Keratinocyte (primary cell): Measurements from ENCODE around the gene TMED5. TPM values are rescaled to one million over a fixed set of nuclear protein-coding genes. Genes with fewer than 3 reads are reported as not detected.
"Not testable (repeated sequence)": the region's sequence is repeated elsewhere in the genome, so short reads cannot be mapped to it uniquely, and the experiment has no call there.

Experiments
- DNase-seq: peaks from one replicate; pipeline ENCODE4 v3.0.0-alpha.2; 2011; ENCODE audit warnings: low read depth, missing footprints, low spot score
- FAIRE-seq: peaks from 2 replicates; lab custom pipeline; 2011; peaks lifted over from hg19 to GRCh38; lab: Jason Lieb, UNC
- H2AFZ ChIP-seq: 2 replicates; pipeline ENCODE4 v1.6.0; 2012; ENCODE audit warnings: low read length, control low read depth, inconsistent platforms; ENCODE audit not compliant: control insufficient read depth
- H3K27ac ChIP-seq: 2 replicates; pipeline ENCODE4 v1.5.1; 2011; ENCODE audit warnings: low read length; ENCODE audit not compliant: control insufficient read depth, insufficient read depth
- H3K27me3 ChIP-seq: 3 replicates; pipeline ENCODE4 v1.6.0; 2011; ENCODE audit warnings: low read length; ENCODE audit not compliant: control insufficient read depth, insufficient read depth; ENCODE audit errors: extremely low read depth
- H3K36me3 ChIP-seq, 2 experiments: 2 replicates in 1 of 2; 3 replicates in 1 of 2; pipeline ENCODE4 v1.5.1; 2011; ENCODE audit warnings: low read length in 2 of 2, mild to moderate bottlenecking in 1 of 2; ENCODE audit not compliant: control insufficient read depth in 2 of 2, insufficient read depth in 2 of 2; ENCODE audit errors: extremely low read depth in 1 of 2
- H3K4me1 ChIP-seq: 3 replicates; pipeline ENCODE4 v1.5.1; 2011; ENCODE audit warnings: low read length; ENCODE audit not compliant: control insufficient read depth, insufficient read depth; ENCODE audit errors: extremely low read depth
- H3K4me2 ChIP-seq: 3 replicates; pipeline ENCODE4 v1.6.0; 2011; ENCODE audit warnings: low read depth, low read length; ENCODE audit not compliant: control insufficient read depth, insufficient read depth; ENCODE audit errors: extremely low read depth
- H3K4me3 ChIP-seq, 3 experiments: fragments of 200-600 bp in 1 of 3; sonication (generic) in 1 of 3; 2 replicates in 2 of 3; 3 replicates in 1 of 3; pipeline ENCODE4 v1.5.1; 2011 to 2016; ENCODE audit warnings: low read length in 3 of 3, mild to moderate bottlenecking in 3 of 3, control low read depth in 2 of 3, inconsistent platforms in 1 of 3, low read depth in 1 of 3, mixed read lengths in 1 of 3, mixed run types in 1 of 3, moderate library complexity in 1 of 3; ENCODE audit not compliant: control insufficient read depth in 2 of 3, insufficient read depth in 2 of 3; ENCODE audit errors: extremely low read depth in 1 of 3
- H3K79me2 ChIP-seq: 2 replicates; pipeline ENCODE4 v1.6.0; 2012; ENCODE audit warnings: low read length; ENCODE audit not compliant: control insufficient read depth, insufficient read depth
- H3K9ac ChIP-seq: 3 replicates; pipeline ENCODE4 v1.6.0; 2011; ENCODE audit warnings: low read length; ENCODE audit not compliant: control insufficient read depth, insufficient read depth; ENCODE audit errors: extremely low read depth
- H3K9me1 ChIP-seq: 3 replicates; pipeline ENCODE4 v1.6.0; 2011; ENCODE audit warnings: low read length; ENCODE audit not compliant: control insufficient read depth, insufficient read depth; ENCODE audit errors: extremely low read depth
- H3K9me3 ChIP-seq: 2 replicates; pipeline ENCODE4 v1.5.1; 2012; ENCODE audit warnings: low read depth, low read length; ENCODE audit not compliant: control insufficient read depth
- H4K20me1 ChIP-seq: 3 replicates; pipeline ENCODE4 v1.6.0; 2011; ENCODE audit warnings: low read length; ENCODE audit not compliant: control insufficient read depth, insufficient read depth; ENCODE audit errors: extremely low read depth
- CTCF ChIP-seq, 3 experiments: IDR thresholded peaks in 1 of 3; conservative IDR thresholded peaks in 1 of 3; optimal IDR thresholded peaks in 1 of 3; 2 replicates in 2 of 3; 3 replicates in 1 of 3; pipeline versions ENCODE3 to v1.5.1; 2011; ENCODE audit warnings: low read length in 3 of 3, mild to moderate bottlenecking in 3 of 3, moderate library complexity in 2 of 3, control low read depth in 1 of 3, inconsistent platforms in 1 of 3; ENCODE audit not compliant: insufficient read depth in 2 of 3; ENCODE audit errors: extremely low read depth in 1 of 3
- EZH2 ChIP-seq: IDR thresholded peaks from one replicate; pipeline ENCODE4 v1.6.1; 2012; ENCODE audit warnings: inconsistent platforms, mild to moderate bottlenecking, low read length, moderate library complexity
- dilution Hi-C: fragments of 300-500 bp; cut with MboI; formaldehyde crosslinking; loops from one replicate; pipeline ENCODE4 v1.7.0; 2020; ENCODE audit warnings: low sequenced_read_pairs; ENCODE audit not compliant: extremely low pct_ligation_motif_present
- polyA plus RNA-seq, 5 experiments: library from polyadenylated mRNA; depleted of rRNA in 3 of 5; stranded (reverse) in 3 of 5; stranded (forward) in 1 of 5; unstranded in 1 of 5; fragments of >200 nt; gene quantifications; 1 replicate in 1 of 5; 2 replicates in 3 of 5; 3 replicates in 1 of 5; pipeline versions ENCODE4 v1.2.1 to v1.2.3, GENCODE V29; 2011 to 2012; ENCODE audit warnings: missing spikeins in 2 of 5, low read depth in 1 of 5, low replicate concordance in 1 of 5

Gene TMED5
- polyA plus RNA-seq, 1 donor (not counting 4 experiments of a cell fraction or from before 2014, with no cell fraction given): 55.4 TPM

GRCh38 chr1:93221913-93222312, 41.7 kb upstream of the TMED5 start:
- Histone ChIP-seq H4K20me1 (no peaks in the 10 kb centered on the region), H3K4me3 (no peak overlapping the region), H3K9me3 (no peaks in the 10 kb centered on the region), H3K9ac (no peak overlapping the region), H3K36me3 (peaks cover 0 to 15% of the 10 kb centered on the region in 2 experiments), H3K4me2 (no peak overlapping the region), H3K27me3 (no peaks in the 10 kb centered on the region), H3K9me1 (no peaks in the 10 kb centered on the region), H2AFZ (no peak overlapping the region), H3K4me1 (peaks cover 14% of the 10 kb centered on the region), H3K79me2 (no peaks in the 10 kb centered on the region), H3K27ac (no peak overlapping the region)
- dilution Hi-C loops: no loop called here
- FAIRE-seq: peak; percentile 23
- no peak for DNase-seq
- TF ChIP-seq CTCF (optimal IDR thresholded peaks at IDR 0.05 in 1 of 3, IDR thresholded peaks at IDR 0.05 in 1 of 3, conservative IDR thresholded peaks at IDR 0.05 in 1 of 3; ENCODE audit: extremely low read depth in 1 of 3, insufficient read depth in 2 of 3, low read length in 3 of 3) (no peak), EZH2 (no peak)

- H3K9me3 ChIP-seq, DNase-seq, H3K9me1 ChIP-seq, H3K27me3 ChIP-seq, dilution Hi-C loops, H3K79me2 ChIP-seq, H3K27ac ChIP-seq, H3K4me2 ChIP-seq, H4K20me1 ChIP-seq, H3K4me3 ChIP-seq, FAIRE-seq, H2AFZ ChIP-seq, H3K9ac ChIP-seq: not testable (repeated sequence)
- peaks cover 0 to 18% of the 10 kb centered on the region in 2 experiments for H3K36me3 ChIP-seq
- H3K4me1 ChIP-seq: peaks cover 14% of the 10 kb centered on the region
Measured at GRCh38 chr1:93220716-93221115, 40.5 kb upstream of the TMED5 start.

- Histone ChIP-seq H3K27ac (no peak overlapping the region), H3K9ac (no peak overlapping the region), H3K4me3 (no peak overlapping the region), H3K36me3 (peaks cover 0 to 19% of the 10 kb centered on the region in 2 experiments), H2AFZ (no peak overlapping the region), H3K4me1 (peaks cover 14% of the 10 kb centered on the region), H3K4me2 (no peak overlapping the region), H3K27me3 (no peaks in the 10 kb centered on the region), H3K79me2 (no peaks in the 10 kb centered on the region), H3K9me1 (no peaks in the 10 kb centered on the region), H3K9me3 (no peaks in the 10 kb centered on the region), H4K20me1 (no peaks in the 10 kb centered on the region)
- dilution Hi-C loops: no loop called here
- FAIRE-seq (peak; percentile 36), DNase-seq (no peak)
- TF ChIP-seq CTCF (optimal IDR thresholded peaks at IDR 0.05 in 1 of 3, IDR thresholded peaks at IDR 0.05 in 1 of 3, conservative IDR thresholded peaks at IDR 0.05 in 1 of 3; ENCODE audit: extremely low read depth in 1 of 3, insufficient read depth in 2 of 3, low read length in 3 of 3): no peak
- no peak for TF ChIP-seq EZH2
Measured at GRCh38 chr1:93219443-93219842, 39.2 kb upstream of the TMED5 start.
